HG03575 (cell line): ENCODE data around the gene QSOX2.

Experiments used
- ATAC-seq: cut with Tn5 transposase; IDR thresholded peaks from one replicate; pipeline ENCODE4 v1.9.1; 2021; ENCODE audit not compliant: unreplicated experiment, insufficient number of reproducible peaks, low FRiP score; ENCODE audit errors: extremely low read depth

Gene QSOX2

GRCh38 chr9:136199391-136200288 is 46.0 kb downstream of the QSOX2 start:
- no peak for ATAC-seq

DNA sequence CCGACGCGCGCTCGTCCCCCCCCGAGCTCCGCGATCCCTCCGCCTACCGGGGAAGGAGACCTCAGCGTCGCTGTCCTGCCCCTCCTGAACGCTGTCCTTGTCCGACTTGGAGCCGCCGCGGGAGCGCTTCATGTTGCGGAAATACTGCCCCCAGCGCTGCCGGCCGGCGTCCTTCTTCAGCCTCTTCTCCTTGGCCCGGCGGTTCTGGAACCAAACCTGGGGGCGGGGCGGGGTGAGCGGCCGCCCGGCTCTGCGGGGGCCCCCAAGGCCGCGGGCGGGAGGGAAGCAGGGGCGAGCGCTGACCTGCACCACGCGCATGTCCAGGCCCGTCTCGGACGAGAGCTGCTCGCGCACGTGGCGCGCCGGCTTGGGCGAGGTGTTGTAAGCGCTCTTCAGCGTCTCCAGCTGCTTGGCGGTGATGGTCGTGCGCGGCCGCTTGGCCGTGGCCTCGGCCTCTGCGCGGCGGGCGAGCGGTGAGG is 47.0 kb downstream of the QSOX2 start:
- no peak for ATAC-seq

GRCh38 chr9:136197930-136198604 is 47.5 kb downstream of the QSOX2 start:
- no peak for ATAC-seq

DNA sequence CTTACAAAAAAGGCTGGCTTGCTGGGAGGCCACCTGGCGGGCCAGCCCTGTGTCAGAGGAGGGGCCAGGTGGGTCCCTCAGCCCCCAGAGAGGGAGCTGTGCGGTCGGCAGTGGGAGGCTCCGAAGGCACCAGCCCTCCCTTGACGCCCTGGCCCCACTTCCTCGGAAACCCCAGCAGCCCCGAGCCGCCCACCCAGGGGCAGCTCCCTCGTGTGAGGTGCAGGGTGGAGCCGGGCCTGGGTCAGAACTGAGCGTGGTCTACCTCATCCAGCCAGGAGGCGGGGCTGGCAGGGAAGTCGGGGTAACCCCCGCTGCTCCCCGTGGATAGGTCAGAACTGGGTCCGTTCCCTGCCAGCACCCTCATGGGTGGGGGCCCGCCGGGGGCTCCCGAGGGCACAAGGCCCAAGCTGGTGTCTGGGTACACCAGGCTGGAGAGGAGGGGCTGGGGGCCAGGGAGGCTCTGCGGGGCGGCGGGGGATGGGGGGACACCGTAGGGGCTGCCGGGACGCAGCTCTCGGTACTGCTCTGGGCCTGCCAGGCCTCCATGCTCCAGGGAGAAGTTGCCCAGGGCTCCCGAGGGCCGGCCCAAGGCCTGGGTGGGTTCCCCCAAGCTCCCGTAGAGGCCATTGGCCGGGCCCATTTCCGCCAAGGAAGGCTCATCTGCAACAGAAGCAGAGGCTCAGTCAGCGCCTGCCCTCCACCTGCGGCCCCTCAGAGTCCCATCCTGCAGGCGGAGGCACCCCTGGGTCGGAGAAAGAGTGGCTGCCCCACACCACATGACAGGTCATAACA is 48.3 kb downstream of the QSOX2 start:
- no peak for ATAC-seq

GRCh38 chr9:136196404-136197083 is 49.1 kb downstream of the QSOX2 start:
- no peak for ATAC-seq

GRCh38 chr9:136194540-136194939 is 51.1 kb downstream of the QSOX2 start:
- ATAC-seq: no peak

DNA sequence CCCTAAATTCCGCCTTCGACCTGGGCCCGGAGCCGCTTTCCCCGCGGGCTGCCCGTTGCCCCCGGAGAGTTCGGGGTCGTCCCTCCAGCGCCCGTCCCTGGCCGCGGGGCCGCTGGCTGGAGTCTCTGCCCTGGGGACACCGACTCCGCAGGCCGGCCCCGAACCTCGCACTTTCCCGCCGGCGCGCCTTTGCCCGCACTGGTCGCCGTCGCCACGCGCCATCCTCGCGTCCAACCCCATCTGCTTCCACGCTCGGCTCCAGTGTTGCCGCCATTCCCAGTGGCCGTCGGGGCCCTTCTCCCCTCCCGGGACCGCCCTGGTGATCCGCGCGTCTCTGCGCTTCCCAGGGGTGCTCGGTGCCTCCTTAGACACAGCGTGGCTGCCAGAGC is 51.7 kb downstream of the QSOX2 start:
- no peak for ATAC-seq

DNA sequence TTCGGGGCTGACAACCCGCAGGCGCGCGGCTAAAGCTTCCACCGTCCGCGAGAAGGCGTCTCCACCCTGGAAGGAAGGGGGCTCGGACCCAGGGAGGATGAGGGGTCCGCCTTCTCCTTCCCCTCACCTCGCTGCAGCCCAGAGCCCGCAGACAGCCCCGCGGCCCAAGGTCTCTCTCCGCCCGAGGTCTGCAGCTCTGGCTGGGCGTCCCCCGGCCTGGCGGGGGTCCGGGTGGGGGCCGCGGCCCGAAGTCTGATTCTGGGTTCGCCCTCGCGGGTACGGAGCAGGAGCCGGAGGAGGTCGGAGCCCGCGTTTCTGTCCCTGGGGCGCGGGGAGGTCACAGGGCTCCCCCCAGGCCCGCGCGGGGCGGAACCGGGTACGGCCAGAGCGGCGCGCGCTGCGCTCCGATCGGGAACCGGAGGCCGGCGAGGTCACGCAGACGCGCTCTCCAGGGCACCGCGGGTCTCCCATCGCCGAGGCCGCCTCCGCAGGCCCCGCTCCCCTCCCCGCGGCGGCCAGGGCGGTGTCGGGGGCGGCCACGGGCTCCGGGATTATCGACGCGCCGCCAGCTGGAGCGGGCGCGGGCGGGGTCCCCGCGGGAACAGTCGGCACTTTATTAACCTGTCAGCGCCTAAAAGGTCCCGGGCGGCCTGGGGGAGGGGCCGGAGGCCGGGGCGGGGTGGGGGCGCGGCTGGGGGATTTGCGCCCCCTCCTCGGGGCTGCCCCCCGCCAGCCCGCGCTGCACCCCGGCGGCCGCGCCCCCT is 52.3 kb downstream of the QSOX2 start:
- no peak for ATAC-seq

- no peak for ATAC-seq
These were observed 53.1 kb downstream of the QSOX2 start for GRCh38 chr9:136192289-136193126.

GRCh38 chr9:136191960-136192286 is 53.7 kb downstream of the QSOX2 start:
- ATAC-seq: no peak

DNA sequence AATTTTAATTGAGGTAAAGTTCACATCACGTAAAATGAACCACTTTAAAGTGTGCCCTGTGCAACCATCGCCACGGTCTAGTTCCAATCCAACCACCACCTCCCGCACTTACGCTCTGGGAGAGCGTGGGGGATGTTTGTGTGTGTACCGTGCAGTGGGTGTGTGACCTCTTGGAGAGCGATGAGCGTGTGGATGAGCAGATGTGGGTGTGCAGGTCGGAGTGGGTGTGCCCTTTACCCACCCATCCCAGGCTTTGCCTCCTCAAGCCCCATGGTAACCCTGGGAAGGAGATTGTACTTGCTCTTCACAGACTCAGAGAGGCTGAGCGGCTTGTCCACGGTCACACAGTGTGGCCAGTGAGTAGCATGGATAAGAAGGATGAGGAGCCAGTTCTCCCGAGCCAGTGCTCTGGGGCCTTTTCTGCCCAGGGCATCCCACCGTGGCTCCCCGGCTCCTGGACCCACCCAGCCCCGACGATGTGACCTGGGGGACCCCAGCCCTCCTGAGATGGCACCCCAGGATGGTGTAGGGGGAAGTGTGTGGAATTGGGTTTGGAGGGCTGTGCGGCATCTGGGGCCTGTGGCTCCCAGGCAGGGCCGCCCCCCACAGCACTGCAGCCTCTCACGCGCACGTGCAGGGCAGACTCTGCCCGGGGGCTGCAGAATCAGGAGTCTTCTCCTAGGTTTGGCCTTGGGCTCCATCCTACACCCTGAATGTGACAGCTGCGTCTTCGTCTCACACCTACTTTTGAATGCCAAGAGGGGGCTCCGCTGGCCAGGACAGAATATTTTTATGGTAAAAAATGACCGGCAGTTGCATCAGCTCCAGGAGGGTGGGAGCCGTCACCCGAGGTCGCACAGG is 54.3 kb downstream of the QSOX2 start:
- no peak for ATAC-seq

GRCh38 chr9:136190656-136191055 is 55.0 kb downstream of the QSOX2 start:
- ATAC-seq: no peak

GRCh38 chr9:136190237-136190601 is 55.4 kb downstream of the QSOX2 start:
- ATAC-seq: no peak

- ATAC-seq: no peak
These were observed 56.0 kb downstream of the QSOX2 start for GRCh38 chr9:136189394-136190236.

DNA sequence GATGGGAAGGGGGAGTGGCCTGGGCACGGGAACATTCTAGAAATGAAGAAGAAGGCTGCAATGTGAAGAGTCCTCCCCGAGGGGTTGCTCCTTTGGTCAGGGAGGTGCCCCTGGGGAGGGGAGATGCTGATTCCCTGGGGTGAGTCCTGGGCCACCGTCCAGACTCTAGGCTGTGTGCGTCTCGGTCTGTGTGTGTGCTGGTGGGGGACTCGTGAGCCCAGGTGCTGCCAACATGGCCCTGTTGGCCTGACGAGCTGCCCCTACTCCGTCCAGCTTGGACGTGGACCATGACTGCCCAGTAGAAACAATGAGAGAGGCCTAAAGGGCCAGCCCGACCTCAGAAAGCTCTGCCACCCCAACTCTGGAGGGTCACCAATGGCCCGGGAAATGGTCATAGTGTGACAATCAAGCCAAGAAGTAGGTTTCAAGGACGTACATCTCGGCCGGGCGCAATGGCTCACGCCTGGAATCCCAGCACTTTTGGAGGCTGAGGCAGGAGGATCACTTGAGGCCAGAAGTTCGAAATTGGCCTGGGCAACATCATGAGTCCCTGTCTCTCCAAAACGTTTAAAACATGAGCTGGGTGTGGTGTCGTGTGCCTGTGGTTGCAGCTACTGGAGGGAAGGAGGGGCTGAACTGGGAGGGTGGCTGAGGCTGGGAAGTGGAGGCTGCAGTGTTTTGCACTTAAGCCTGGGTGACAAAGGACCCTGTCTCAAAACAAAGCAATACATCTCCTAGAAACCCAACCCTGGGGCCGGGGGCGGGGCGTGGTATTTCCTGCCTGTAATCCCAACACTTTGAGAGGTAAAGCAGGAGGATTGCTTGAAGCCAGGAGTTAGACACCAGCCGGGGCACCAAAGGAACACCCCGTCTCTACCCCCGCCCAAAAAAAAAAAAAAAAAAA is 57.7 kb downstream of the QSOX2 start:
- no peak for ATAC-seq
